SK-N-SH treated with all-trans-retinoic acid at 6 μM for 48 hours (cell line): ENCODE measurements around the gene CTLA4.

ENCODE experiments used
- ARNTL ChIP-seq: fragments of 450-650 bp; formaldehyde crosslinking; IDR thresholded peaks from 2 replicates; pipeline ENCODE4 v1.5.0; 2020; ENCODE audit warnings: low read depth, mild to moderate bottlenecking, moderate library complexity, borderline replicate concordance
- ESRRG ChIP-seq: fragments of 250-450 bp; sonication (Bioruptor Pico); IDR thresholded peaks from 2 replicates; pipeline ENCODE4 v1.6.1; 2021; ENCODE audit warnings: mild to moderate bottlenecking
- GLIS3 ChIP-seq: fragments of 250-450 bp; sonication (Bioruptor Pico); IDR thresholded peaks from 2 replicates; pipeline ENCODE4 v1.5.0; 2020; ENCODE audit warnings: mild to moderate bottlenecking, moderate library complexity
- TCF4 ChIP-seq: fragments of 250-450 bp; sonication (Bioruptor Pico); IDR thresholded peaks from 2 replicates; pipeline ENCODE4 v1.8.0; 2021; ENCODE audit warnings: mild to moderate bottlenecking, moderate library complexity, borderline replicate concordance
- ZC3H10 ChIP-seq: fragments of 250-450 bp; sonication (Bioruptor Pico); IDR thresholded peaks from 2 replicates; pipeline ENCODE4 v1.5.1; 2021; ENCODE audit warnings: mild to moderate bottlenecking, moderate library complexity
- ZFP3 ChIP-seq: fragments of 250-450 bp; sonication (Bioruptor Pico); IDR thresholded peaks from 2 replicates; pipeline ENCODE4 v1.5.0; 2020; ENCODE audit warnings: mild to moderate bottlenecking, moderate library complexity
- ZFP30 ChIP-seq: fragments of 450-650 bp; formaldehyde crosslinking; IDR thresholded peaks from 2 replicates; pipeline ENCODE4 v1.5.0; 2022; ENCODE audit warnings: mild to moderate bottlenecking, moderate library complexity
- ZNF565 ChIP-seq: fragments of 450-650 bp; formaldehyde crosslinking; conservative IDR thresholded peaks from 2 replicates; pipeline ENCODE4 v1.5.0; 2020; ENCODE audit warnings: low read depth, mild to moderate bottlenecking, moderate library complexity
- TF ChIP-seq, protein P1 (sequence below): fragments of 250-450 bp; sonication (Bioruptor Pico); IDR thresholded peaks from 2 replicates; pipeline ENCODE4 v1.8.0; 2020; ENCODE audit warnings: mild to moderate bottlenecking, moderate library complexity, borderline replicate concordance
- TF ChIP-seq, protein P2 (sequence below): fragments of 250-450 bp; sonication (Bioruptor Pico); IDR thresholded peaks from 2 replicates; pipeline ENCODE4 v1.8.0; 2021; ENCODE audit warnings: low read depth, mild to moderate bottlenecking, moderate library complexity, borderline replicate concordance
- TF ChIP-seq, protein P3 (sequence below): fragments of 250-450 bp; sonication (Bioruptor Pico); IDR thresholded peaks from 2 replicates; pipeline ENCODE4 v1.5.1; 2020; ENCODE audit warnings: low read depth, mild to moderate bottlenecking, moderate library complexity
- TF ChIP-seq, protein P4 (sequence below): fragments of 250-450 bp; sonication (Bioruptor Pico); IDR thresholded peaks from 2 replicates; pipeline ENCODE4 v1.5.0; 2020; ENCODE audit warnings: mild to moderate bottlenecking, moderate library complexity

DNA sequence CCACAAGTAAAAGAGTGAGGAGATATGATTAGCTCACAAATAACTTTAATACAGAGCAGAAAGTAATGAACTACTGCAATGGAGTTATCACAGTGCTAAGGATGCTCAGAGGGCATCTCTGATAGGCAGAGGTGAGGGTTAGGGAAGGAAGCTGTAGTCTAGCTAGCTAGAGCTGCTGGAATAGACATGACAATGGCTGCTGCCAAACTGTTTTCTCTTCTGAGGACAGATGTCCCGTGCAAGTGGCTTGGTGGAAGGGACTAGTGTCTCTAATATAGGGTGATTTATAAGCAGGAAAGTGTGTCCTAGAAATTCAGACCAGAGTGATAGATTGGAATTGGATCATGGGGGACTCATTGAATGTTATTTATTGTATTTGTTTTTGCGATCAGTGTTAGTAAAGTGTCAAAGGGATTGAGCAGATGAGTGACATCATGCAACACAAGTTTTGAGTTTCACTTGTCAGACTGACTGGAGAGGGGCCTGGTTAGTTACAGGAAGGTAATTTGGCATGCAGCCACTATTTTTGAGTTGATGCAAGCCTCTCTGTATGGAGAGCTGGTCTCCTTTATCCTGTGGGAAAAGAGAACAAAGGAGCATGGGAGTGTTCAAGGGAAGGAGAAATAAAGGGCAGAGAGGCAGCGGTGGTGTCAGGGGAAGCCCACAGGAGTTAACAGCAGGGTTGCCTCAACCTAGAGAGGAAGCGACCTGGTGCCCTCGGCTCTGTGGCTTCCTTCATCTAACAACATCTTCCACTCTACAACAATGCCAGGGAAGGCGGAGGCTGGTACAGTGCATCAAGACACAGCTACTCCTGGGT is 1.9 kb downstream of the CTLA4 start:
- no peak for TF ChIP-seq ZFP30
- TF ChIP-seq, protein P1, sequence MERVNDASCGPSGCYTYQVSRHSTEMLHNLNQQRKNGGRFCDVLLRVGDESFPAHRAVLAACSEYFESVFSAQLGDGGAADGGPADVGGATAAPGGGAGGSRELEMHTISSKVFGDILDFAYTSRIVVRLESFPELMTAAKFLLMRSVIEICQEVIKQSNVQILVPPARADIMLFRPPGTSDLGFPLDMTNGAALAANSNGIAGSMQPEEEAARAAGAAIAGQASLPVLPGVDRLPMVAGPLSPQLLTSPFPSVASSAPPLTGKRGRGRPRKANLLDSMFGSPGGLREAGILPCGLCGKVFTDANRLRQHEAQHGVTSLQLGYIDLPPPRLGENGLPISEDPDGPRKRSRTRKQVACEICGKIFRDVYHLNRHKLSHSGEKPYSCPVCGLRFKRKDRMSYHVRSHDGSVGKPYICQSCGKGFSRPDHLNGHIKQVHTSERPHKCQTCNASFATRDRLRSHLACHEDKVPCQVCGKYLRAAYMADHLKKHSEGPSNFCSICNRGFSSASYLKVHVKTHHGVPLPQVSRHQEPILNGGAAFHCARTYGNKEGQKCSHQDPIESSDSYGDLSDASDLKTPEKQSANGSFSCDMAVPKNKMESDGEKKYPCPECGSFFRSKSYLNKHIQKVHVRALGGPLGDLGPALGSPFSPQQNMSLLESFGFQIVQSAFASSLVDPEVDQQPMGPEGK: no peak
- no peak for TF ChIP-seq TCF4 (CRISPR knock-in tag)
- no peak for TF ChIP-seq ZC3H10 (CRISPR knock-in tag)
- no peak for TF ChIP-seq ARNTL (CRISPR knock-in tag)
- TF ChIP-seq, protein P2, sequence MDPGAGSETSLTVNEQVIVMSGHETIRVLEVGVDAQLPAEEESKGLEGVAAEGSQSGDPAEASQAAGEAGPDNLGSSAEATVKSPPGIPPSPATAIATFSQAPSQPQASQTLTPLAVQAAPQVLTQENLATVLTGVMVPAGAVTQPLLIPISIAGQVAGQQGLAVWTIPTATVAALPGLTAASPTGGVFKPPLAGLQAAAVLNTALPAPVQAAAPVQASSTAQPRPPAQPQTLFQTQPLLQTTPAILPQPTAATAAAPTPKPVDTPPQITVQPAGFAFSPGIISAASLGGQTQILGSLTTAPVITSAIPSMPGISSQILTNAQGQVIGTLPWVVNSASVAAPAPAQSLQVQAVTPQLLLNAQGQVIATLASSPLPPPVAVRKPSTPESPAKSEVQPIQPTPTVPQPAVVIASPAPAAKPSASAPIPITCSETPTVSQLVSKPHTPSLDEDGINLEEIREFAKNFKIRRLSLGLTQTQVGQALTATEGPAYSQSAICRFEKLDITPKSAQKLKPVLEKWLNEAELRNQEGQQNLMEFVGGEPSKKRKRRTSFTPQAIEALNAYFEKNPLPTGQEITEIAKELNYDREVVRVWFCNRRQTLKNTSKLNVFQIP (CRISPR knock-in tag): no peak
- TF ChIP-seq ESRRG (CRISPR knock-in tag): no peak
- TF ChIP-seq, protein P3, sequence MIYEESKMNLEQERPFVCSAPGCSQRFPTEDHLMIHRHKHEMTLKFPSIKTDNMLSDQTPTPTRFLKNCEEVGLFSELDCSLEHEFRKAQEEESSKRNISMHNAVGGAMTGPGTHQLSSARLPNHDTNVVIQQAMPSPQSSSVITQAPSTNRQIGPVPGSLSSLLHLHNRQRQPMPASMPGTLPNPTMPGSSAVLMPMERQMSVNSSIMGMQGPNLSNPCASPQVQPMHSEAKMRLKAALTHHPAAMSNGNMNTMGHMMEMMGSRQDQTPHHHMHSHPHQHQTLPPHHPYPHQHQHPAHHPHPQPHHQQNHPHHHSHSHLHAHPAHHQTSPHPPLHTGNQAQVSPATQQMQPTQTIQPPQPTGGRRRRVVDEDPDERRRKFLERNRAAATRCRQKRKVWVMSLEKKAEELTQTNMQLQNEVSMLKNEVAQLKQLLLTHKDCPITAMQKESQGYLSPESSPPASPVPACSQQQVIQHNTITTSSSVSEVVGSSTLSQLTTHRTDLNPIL (CRISPR knock-in tag): no peak
- TF ChIP-seq GLIS3 (CRISPR knock-in tag): no peak
- TF ChIP-seq ZNF565: no peak
- TF ChIP-seq, protein P4, sequence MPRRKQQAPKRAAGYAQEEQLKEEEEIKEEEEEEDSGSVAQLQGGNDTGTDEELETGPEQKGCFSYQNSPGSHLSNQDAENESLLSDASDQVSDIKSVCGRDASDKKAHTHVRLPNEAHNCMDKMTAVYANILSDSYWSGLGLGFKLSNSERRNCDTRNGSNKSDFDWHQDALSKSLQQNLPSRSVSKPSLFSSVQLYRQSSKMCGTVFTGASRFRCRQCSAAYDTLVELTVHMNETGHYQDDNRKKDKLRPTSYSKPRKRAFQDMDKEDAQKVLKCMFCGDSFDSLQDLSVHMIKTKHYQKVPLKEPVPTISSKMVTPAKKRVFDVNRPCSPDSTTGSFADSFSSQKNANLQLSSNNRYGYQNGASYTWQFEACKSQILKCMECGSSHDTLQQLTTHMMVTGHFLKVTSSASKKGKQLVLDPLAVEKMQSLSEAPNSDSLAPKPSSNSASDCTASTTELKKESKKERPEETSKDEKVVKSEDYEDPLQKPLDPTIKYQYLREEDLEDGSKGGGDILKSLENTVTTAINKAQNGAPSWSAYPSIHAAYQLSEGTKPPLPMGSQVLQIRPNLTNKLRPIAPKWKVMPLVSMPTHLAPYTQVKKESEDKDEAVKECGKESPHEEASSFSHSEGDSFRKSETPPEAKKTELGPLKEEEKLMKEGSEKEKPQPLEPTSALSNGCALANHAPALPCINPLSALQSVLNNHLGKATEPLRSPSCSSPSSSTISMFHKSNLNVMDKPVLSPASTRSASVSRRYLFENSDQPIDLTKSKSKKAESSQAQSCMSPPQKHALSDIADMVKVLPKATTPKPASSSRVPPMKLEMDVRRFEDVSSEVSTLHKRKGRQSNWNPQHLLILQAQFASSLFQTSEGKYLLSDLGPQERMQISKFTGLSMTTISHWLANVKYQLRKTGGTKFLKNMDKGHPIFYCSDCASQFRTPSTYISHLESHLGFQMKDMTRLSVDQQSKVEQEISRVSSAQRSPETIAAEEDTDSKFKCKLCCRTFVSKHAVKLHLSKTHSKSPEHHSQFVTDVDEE (CRISPR knock-in tag): no peak
- TF ChIP-seq ZFP3 (CRISPR knock-in tag): no peak
